HG03103 (cell line): Measurements from ENCODE around the gene ATXN7.
A peak's percentile ranks its signal among the peaks of the same experiment; 100 is the strongest.

Experiments
- ATAC-seq: cut with Tn5 transposase; IDR thresholded peaks from one replicate; pipeline ENCODE4 v1.9.1; 2021; ENCODE audit warnings: low read depth; ENCODE audit not compliant: unreplicated experiment

The ATXN7 gene

DNA sequence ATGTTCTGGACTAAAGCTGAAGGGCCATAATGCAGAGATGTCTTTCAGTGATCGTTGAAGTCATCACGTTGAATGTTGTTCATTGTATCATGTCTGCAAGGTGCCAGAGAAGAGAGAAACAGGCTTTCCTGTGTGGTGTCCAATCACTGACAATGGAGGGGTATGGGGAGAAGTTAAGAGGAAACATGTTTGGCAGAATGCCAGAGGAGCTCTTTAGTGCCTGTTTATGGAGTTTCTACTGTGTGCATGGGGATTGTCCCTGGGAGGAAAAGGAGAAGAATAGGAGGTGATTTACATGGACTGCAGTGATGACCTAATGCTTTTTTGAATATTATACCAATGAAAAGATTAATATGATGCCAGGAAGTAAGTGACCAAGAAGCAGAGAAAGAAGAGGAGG is 36.8 kb downstream of the ATXN7 start:
- no peak for ATAC-seq

DNA sequence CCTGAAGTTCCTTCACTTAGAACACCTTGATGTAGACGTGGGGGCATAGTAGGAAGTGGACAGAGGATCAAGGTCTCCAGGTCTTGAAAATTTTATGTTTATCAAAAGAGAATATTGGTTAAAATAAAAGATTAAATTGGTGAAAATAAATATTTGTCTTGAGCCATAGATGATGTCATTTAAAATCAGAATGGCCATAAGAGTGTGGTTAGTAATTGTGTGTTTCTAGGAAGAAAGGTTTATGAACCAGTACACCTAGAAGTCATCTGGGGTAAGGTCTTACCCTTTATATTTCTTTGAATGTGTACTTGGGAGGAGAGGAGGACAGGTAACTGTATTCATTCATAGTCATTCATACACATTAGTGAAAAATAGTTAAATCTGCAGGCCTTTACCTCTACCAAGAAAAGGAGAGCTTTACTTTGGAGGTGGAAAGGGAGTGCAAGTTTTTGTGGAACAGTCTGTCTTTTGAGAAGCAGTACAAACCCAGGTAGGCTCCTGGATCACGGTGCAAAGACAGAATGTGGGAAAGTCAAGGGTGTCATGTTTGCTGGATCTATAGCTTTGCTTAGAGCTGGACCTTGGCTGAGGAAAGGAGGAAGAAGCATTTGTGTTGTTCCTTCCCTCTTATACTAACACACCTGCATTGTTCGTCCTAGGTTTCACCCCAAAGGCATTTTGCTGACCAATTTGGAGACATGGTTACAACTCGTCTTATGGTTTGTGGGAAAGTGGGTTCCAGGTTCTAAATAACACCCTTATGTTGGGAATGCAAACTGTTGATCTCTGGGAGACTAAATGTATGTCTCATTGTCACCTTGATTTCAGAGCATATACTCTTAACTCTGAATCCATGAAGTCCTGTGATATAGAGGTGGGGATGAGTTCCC is 42.3 kb downstream of the ATXN7 start:
- ATAC-seq: no peak

GRCh38 chr3:63908081-63908736 is 44.5 kb downstream of the ATXN7 start:
- no peak for ATAC-seq

DNA sequence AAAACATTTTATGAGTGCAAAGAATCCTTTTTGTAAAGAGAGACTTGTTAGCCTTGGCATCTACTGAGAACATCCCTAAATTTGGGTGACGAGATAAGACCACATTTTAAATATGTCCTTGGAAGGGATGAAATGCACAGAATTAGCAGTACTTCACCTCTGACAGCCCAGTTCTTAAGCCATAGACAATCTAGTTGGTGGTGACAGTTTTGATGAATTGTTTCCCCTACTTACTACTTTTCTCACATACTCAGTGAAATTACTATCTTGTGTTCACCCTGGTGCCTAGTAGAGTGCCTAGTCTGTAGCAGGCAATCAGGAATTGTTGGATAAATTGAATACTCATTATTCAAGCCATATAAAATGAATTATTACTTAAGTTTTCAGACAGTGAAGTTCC is 45.1 kb downstream of the ATXN7 start:
- no peak for ATAC-seq

DNA sequence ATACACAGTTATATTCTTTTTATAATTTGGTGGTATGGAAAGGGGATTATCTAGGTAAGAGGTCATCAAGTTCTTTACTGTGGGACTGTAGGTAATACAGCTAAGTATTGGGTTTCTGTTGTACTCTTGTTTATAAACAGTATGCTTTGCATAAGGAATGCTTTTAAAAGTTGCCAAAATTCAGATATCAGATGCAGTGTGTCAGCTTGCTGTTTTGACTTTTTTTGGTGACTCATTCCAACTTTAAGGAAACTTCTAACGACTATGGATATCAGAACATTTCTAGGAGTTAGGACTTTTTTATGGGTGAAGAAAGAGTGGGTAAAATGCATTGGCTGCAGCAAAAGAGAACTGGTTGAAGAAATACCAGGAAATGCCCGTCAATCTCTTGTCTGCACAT is 45.8 kb downstream of the ATXN7 start:
- no peak for ATAC-seq

DNA sequence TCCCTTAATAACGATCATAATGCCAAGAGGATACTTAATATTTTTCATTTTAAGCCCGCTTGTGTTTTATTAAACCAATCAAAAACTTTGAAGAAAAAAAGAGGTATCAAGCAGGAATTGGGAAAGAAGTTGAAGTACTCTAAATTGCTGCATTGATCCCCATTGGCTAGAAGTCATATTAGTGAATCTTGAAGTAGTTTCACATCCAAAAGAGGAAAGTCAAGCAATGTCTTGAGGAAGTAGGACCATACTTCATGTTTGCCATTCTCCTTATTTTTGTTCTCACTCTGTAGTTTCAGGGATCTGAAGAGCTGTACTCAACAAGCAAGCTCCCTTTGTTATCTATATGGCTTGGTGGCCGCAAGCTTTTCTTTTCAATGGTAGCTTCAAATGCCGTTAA is 46.3 kb downstream of the ATXN7 start:
- no peak for ATAC-seq

DNA sequence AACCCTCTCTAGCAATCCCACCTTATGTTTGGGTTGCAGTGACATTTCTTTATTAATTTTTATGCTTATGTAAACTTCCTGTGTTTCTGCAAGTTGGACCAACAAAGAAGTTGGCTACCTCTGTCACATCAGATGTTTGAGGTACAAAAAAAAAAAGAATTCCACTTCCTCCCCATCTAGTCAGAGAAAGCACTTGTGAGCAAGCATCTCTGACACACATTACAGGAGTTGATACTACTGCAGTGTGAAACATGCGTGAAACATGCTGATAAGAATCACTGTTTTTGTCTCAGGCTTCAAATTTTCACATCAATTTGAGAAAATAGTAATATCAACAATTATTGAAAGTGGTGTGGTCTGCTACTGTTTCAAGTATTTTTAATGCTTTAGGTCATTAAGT is 47.2 kb downstream of the ATXN7 start:
- ATAC-seq: no peak

DNA sequence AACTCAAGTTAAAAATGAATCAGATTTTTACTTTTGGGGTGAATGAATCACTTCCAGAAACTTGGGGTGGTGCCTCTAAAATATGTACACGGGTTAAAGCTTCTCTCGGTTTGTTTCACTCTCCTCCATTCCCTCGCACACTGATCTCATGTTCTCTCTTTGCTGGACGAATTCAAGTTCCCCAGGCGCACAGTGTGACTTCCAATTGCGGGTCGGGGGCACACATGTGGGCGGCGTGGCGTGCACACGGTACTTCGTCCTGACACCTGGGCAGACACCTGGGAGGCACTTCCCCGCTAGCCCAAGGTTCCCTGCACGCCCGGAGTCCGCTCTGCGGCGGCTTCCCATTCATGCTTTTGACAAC is 47.8 kb downstream of the ATXN7 start:
- peak; percentile 13 for ATAC-seq

DNA sequence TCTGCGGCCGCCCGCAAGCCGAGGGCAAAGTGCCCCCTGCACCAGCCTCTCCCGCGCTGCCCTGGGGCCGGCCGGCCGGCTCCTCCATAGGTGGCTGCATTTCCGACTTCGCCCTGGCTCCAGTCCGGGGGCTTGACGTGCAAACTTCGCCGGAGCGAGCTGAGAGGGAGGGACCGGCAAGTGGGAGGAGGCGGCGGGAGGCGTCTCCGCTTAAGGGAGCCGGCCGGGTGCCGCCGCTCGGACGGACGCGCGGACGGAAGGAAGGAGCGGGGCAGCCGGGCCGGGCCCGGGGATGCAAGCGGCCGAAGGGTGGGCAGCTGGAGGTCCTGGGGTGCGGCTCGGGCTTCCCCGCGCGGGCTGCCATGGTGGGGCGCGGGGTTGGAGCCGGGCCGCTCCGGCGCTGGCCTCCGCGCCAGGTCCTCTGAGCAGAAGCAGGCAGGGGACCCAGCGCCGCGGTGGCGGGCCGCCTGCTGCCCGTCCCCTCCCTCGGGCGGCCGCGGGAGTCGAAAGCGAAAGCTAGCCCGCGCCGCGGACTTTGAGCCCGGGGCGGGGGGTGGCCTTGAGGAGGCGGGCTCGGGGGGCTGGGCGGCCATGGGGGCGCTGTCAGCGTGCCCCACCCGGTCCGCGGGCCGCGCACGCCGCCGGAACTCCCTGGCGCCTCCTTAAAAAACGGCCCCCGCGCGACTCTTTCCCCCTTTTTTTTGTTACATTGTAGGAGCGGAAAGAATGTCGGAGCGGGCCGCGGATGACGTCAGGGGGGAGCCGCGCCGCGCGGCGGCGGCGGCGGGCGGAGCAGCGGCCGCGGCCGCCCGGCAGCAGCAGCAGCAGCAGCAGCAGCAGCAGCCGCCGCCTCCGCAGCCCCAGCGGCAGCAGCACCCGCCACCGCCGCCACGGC is 48.5 kb downstream of the ATXN7 start, which contains the start of gene SCAANT1:
Gene SCAANT1, minus strand, starts transcription at position 511 of the 895 bp plus-strand sequence.
- ATAC-seq: peak; percentile 67

DNA sequence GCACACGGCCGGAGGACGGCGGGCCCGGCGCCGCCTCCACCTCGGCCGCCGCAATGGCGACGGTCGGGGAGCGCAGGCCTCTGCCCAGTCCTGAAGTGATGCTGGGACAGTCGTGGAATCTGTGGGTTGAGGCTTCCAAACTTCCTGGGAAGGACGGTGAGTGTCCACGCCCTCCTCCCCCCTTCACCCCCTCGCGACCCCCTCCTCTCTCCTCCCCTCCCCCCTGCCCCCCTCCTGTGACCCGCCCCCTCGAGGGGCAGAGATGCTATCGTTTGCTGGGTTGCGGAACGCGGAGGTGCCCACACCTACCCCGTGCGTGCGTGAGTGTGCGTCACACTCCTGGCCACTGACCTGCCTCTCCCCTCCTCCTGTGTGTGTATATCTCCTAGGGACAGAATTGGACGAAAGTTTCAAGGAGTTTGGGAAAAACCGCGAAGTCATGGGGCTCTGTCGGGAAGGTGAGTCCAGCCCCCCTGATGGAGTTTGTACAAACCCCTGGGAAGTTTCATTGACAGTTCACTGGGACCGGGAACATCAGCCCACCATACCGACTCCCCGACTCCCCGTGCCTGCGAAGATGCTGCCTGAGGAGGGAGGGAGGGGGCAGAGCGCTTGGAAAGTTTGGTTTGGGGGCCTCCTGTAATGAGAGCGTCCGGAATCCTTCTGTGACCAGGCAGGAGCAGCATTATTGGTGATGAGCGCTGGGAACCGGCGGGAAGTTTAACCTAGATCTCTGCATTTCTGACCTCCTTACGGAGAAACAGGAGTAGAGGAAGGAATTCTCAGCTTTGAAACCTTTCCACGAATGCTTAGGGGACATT is 49.3 kb downstream of the ATXN7 start:
- ATAC-seq: peak; percentile 20

- ATAC-seq: no peak
Observed at GRCh38 chr3:63914312-63914711, 50.6 kb downstream of the ATXN7 start.

DNA sequence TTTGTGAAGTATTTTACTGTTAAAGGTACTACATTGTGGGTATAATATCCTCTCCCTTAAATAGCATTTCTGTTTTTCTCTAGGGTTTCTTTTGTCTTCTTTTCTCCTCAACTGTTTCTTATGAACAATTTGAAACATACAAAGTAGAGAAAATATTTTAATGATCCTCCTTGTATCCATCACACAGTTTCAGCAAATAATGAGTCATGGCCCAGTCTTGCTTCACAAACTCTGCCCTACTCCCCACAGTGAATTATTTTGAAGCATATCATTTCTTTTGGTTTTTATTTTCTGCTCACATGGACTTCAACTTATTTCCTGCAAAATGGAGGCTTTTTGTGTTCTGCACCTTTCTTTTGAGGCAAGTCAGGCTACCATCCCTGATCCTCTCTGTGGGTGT is 54.7 kb downstream of the ATXN7 start:
- ATAC-seq: no peak

GRCh38 chr3:63920001-63920400 is 56.3 kb downstream of the ATXN7 start:
- ATAC-seq: no peak

- peak; percentile 87 for ATAC-seq
Observed at GRCh38 chr3:63921741-63922482, 58.2 kb downstream of the ATXN7 start.

- no peak for ATAC-seq
Observed at GRCh38 chr3:63922491-63923199, 59.0 kb downstream of the ATXN7 start.

GRCh38 chr3:63926309-63926708 is 62.6 kb downstream of the ATXN7 start:
- no peak for ATAC-seq

- peak; percentile 87 for ATAC-seq
Observed at GRCh38 chr3:63927422-63928280, 64.0 kb downstream of the ATXN7 start.

GRCh38 chr3:63931290-63931689 is 67.6 kb downstream of the ATXN7 start:
- ATAC-seq: no peak
